Tibial nerve (tissue), 3 donors: ENCODE data around the gene LAMC3.

Experiments
- POLR2A ChIP-seq, 2 donors: fragments of 450-650 bp; IDR thresholded peaks; one replicate each; pipeline ENCODE4 v1.6.1; 2017; ENCODE audit warnings: antibody characterized with exemption in 2 of 2, mild to moderate bottlenecking in 2 of 2, moderate library complexity in 2 of 2
- TF ChIP-seq, protein P1 (sequence below), 5 experiments: fragments of 200-600 bp in 3 of 5; fragments of 450-650 bp in 2 of 5; sonication (generic) in 3 of 5; IDR thresholded peaks; one replicate each; pipeline ENCODE4 v1.5.1; 2016 to 2019; ENCODE audit warnings: antibody characterized with exemption in 5 of 5, mild to moderate bottlenecking in 3 of 5, moderate library complexity in 2 of 5

DNA sequence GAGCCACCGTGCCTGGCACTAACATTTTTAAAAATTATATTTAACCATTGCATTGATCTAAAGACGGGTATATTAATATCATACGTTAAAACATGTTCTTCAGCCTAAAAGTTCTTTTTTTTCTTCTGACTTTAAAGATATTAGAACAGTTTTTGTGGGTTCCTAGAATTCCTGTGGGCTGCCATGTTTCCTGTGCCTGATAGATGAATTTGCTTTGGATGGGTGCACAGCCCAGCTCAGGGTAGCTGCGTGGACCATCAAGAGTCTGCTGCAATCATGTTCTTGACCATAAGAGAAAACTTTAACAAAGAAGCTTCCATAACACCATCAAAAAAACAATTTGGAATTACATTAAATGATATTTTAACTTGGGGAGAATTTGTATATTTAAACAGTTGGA lies 2.4 kb upstream of the LAMC3 start:
- no peak for TF ChIP-seq POLR2A (IDR thresholded peaks at IDR 0.05)
- TF ChIP-seq, protein P1, sequence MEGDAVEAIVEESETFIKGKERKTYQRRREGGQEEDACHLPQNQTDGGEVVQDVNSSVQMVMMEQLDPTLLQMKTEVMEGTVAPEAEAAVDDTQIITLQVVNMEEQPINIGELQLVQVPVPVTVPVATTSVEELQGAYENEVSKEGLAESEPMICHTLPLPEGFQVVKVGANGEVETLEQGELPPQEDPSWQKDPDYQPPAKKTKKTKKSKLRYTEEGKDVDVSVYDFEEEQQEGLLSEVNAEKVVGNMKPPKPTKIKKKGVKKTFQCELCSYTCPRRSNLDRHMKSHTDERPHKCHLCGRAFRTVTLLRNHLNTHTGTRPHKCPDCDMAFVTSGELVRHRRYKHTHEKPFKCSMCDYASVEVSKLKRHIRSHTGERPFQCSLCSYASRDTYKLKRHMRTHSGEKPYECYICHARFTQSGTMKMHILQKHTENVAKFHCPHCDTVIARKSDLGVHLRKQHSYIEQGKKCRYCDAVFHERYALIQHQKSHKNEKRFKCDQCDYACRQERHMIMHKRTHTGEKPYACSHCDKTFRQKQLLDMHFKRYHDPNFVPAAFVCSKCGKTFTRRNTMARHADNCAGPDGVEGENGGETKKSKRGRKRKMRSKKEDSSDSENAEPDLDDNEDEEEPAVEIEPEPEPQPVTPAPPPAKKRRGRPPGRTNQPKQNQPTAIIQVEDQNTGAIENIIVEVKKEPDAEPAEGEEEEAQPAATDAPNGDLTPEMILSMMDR (IDR thresholded peaks at IDR 0.05), result no peak
